Osteocyte (in vitro differentiated cells): ENCODE results near the gene SLC8A1. TPM values are rescaled to one million over a fixed set of nuclear protein-coding genes. Genes with fewer than 3 reads are reported as not detected.
A peak's percentile ranks its signal among the peaks of the same experiment; 100 is the strongest.

Experiments used
- DNase-seq: peaks from one replicate; pipeline ENCODE4 v3.0.0; 2021; ENCODE audit warnings: mixed read lengths; ENCODE audit not compliant: unreplicated experiment; ENCODE audit errors: extremely low spot score
- H3K27ac Mint-ChIP-seq: one replicate; pipeline ENCODE4 v1.8.0; 2021; ENCODE audit warnings: mild to moderate bottlenecking, mixed read lengths; ENCODE audit not compliant: unreplicated experiment
- H3K27me3 Mint-ChIP-seq: one replicate; pipeline ENCODE4 v1.8.0; 2021; ENCODE audit warnings: mixed read lengths; ENCODE audit not compliant: unreplicated experiment
- H3K36me3 Mint-ChIP-seq: one replicate; pipeline ENCODE4 v1.8.0; 2021; ENCODE audit warnings: mixed read lengths; ENCODE audit not compliant: unreplicated experiment
- H3K4me1 Mint-ChIP-seq: one replicate; pipeline ENCODE4 v1.8.0; 2021; ENCODE audit warnings: mixed read lengths; ENCODE audit not compliant: unreplicated experiment
- H3K4me3 Mint-ChIP-seq: one replicate; pipeline ENCODE4 v1.8.0; 2021; ENCODE audit warnings: mild to moderate bottlenecking, moderate library complexity, mixed read lengths; ENCODE audit not compliant: unreplicated experiment
- H3K9me3 Mint-ChIP-seq: one replicate; pipeline ENCODE4 v1.8.0; 2021; ENCODE audit warnings: mixed read lengths; ENCODE audit not compliant: unreplicated experiment
- CTCF ChIP-seq: fragments of 200-600 bp; sonication (generic); IDR thresholded peaks from 2 replicates; pipeline ENCODE4 v1.5.0; 2021; ENCODE audit warnings: antibody characterized with exemption, mild to moderate bottlenecking, moderate library complexity
- total RNA-seq: library from RNA; stranded (reverse); gene quantifications from 2 replicates; pipeline ENCODE4 v1.2.1, GENCODE V29; 2021

Gene SLC8A1
- total RNA-seq, 1 donor from 2014 or later, result 17.3 TPM

- no peaks in the 10 kb centered on the region for H3K9me3 Mint-ChIP-seq
- H3K27me3 Mint-ChIP-seq, result no peaks in the 10 kb centered on the region
- no peak for DNase-seq
- no peak overlapping the region for H3K4me3 Mint-ChIP-seq
- no peaks in the 10 kb centered on the region for H3K36me3 Mint-ChIP-seq
- H3K4me1 Mint-ChIP-seq, result peaks cover 50% of the 10 kb centered on the region
- H3K27ac Mint-ChIP-seq, result peak overlapping the region; percentile 57
- TF ChIP-seq CTCF, result no peak
These were observed 322.2 kb downstream of the SLC8A1 start for GRCh38 chr2:40129725-40130124.

- TF ChIP-seq CTCF, result no peak
- H3K4me3 Mint-ChIP-seq, result no peak overlapping the region
- no peaks in the 10 kb centered on the region for H3K27me3 Mint-ChIP-seq
- H3K9me3 Mint-ChIP-seq, result no peaks in the 10 kb centered on the region
- peaks cover 56% of the 10 kb centered on the region for H3K4me1 Mint-ChIP-seq
- no peak for DNase-seq
- H3K27ac Mint-ChIP-seq, result no peak overlapping the region
- no peaks in the 10 kb centered on the region for H3K36me3 Mint-ChIP-seq
These were observed 323.1 kb downstream of the SLC8A1 start for GRCh38 chr2:40128796-40129195.

- peak overlapping the region; percentile 54 for H3K27ac Mint-ChIP-seq
These were observed 323.9 kb downstream of the SLC8A1 start for GRCh38 chr2:40127890-40128557.

GRCh38 chr2:40127146-40127545 is 324.7 kb downstream of the SLC8A1 start:
- H3K4me3 Mint-ChIP-seq, result no peak overlapping the region
- DNase-seq, result no peak
- no peaks in the 10 kb centered on the region for H3K27me3 Mint-ChIP-seq
- no peaks in the 10 kb centered on the region for H3K9me3 Mint-ChIP-seq
- H3K27ac Mint-ChIP-seq, result peak overlapping the region; percentile 54
- no peak for TF ChIP-seq CTCF
- peaks cover 62% of the 10 kb centered on the region for H3K4me1 Mint-ChIP-seq
- no peaks in the 10 kb centered on the region for H3K36me3 Mint-ChIP-seq

More at GRCh38 chr2:40127890-40128557, 323.9 kb downstream of the SLC8A1 start:
- H3K27me3 Mint-ChIP-seq, result no peaks in the 10 kb centered on the region
- no peaks in the 10 kb centered on the region for H3K36me3 Mint-ChIP-seq
- H3K4me3 Mint-ChIP-seq, result no peak overlapping the region
- no peak for DNase-seq
- no peaks in the 10 kb centered on the region for H3K9me3 Mint-ChIP-seq
- TF ChIP-seq CTCF, result no peak
- H3K4me1 Mint-ChIP-seq, result peaks cover 62% of the 10 kb centered on the region

- H3K27me3 Mint-ChIP-seq, result no peaks in the 10 kb centered on the region
- no peak overlapping the region for H3K27ac Mint-ChIP-seq
- TF ChIP-seq CTCF, result no peak
- peaks cover 56% of the 10 kb centered on the region for H3K4me1 Mint-ChIP-seq
- H3K9me3 Mint-ChIP-seq, result no peaks in the 10 kb centered on the region
- no peaks in the 10 kb centered on the region for H3K36me3 Mint-ChIP-seq
- DNase-seq, result no peak
- no peak overlapping the region for H3K4me3 Mint-ChIP-seq
These were observed 325.9 kb downstream of the SLC8A1 start for GRCh38 chr2:40126006-40126405.
